Smooth muscle cell (in vitro differentiated cells): ENCODE results near the gene ADARB1. TPM values are rescaled to one million over a fixed set of nuclear protein-coding genes. Genes with fewer than 3 reads are reported as not detected.

Experiments
- DNase-seq: peaks from one replicate; lab custom pipeline; 2025; ENCODE audit not compliant: unreplicated experiment; lab: John Stamatoyannopoulos, UW
- H2AFZ ChIP-seq: fragments of 200-600 bp; sonication (generic); 2 replicates; pipeline ENCODE4 v1.6.0; 2016; ENCODE audit warnings: antibody characterized with exemption, low read depth, mild to moderate bottlenecking
- H3F3A ChIP-seq: fragments of 200-600 bp; sonication (generic); 2 replicates; pipeline ENCODE4 v1.6.0; 2017; ENCODE audit warnings: antibody characterized with exemption, low read depth
- H3K27ac ChIP-seq: fragments of 200-600 bp; sonication (generic); 2 replicates; pipeline ENCODE4 v1.5.1; 2016; ENCODE audit warnings: low read depth, mild to moderate bottlenecking
- H3K27me3 ChIP-seq: fragments of 200-600 bp; sonication (generic); 2 replicates; pipeline ENCODE4 v1.6.1; 2016; ENCODE audit warnings: low read depth, mild to moderate bottlenecking
- H3K36me3 ChIP-seq: fragments of 200-600 bp; sonication (generic); 2 replicates; pipeline ENCODE4 v1.5.1; 2016; ENCODE audit warnings: low read depth
- H3K4me1 ChIP-seq: fragments of 200-600 bp; sonication (generic); 2 replicates; pipeline ENCODE4 v1.5.1; 2016; ENCODE audit warnings: low read depth
- H3K4me2 ChIP-seq: fragments of 200-600 bp; sonication (generic); 2 replicates; pipeline ENCODE4 v1.6.0; 2016; ENCODE audit warnings: mild to moderate bottlenecking
- H3K4me3 ChIP-seq: fragments of 200-600 bp; sonication (generic); 2 replicates; pipeline ENCODE4 v1.5.1; 2016; ENCODE audit warnings: mild to moderate bottlenecking
- H3K79me2 ChIP-seq: fragments of 200-600 bp; sonication (generic); 2 replicates; pipeline ENCODE4 v1.6.0; 2016; ENCODE audit warnings: low read depth, mild to moderate bottlenecking
- H3K9ac ChIP-seq: fragments of 200-600 bp; sonication (generic); 2 replicates; pipeline ENCODE4 v1.6.0; 2016; ENCODE audit warnings: low read depth
- H3K9me3 ChIP-seq: fragments of 200-600 bp; sonication (generic); replicated peaks from 2 replicates; pipeline ENCODE4 v1.5.1; 2016; ENCODE audit warnings: low read depth
- H4K20me1 ChIP-seq: fragments of 200-600 bp; sonication (generic); 2 replicates; pipeline ENCODE4 v1.6.0; 2016; ENCODE audit warnings: low read depth
- CTCF ChIP-seq: fragments of 200-600 bp; sonication (generic); IDR thresholded peaks from 2 replicates; pipeline ENCODE4 v1.5.1; 2017; ENCODE audit warnings: borderline replicate concordance, mild to moderate bottlenecking, antibody characterized with exemption; ENCODE audit not compliant: insufficient read depth, poor library complexity, severe bottlenecking
- WGBS: methylation state at CpG from one replicate; pipeline ENCODE4 v1.1.7; 2016; ENCODE audit warnings: low lambda C conversion rate; 5-methylcytosine and 5-hydroxymethylcytosine counted together
- polyA plus RNA-seq: library from polyadenylated mRNA; unstranded; fragments of >200 nt; fragmentation: Nextera tagmentation; extraction: Ambion mirVana; gene quantifications from 2 replicates; pipeline ENCODE4 v1.2.1, GENCODE V29; 2016
- total RNA-seq: library from RNA; depleted of rRNA; stranded (reverse); fragments of >200 nt; gene quantifications from 2 replicates; pipeline ENCODE4 v1.2.3, GENCODE V29; 2014

ADARB1 gene
- total and polyA plus RNA-seq, 2 experiments from 2014 or later = 25.6 to 28.9 TPM

DNA sequence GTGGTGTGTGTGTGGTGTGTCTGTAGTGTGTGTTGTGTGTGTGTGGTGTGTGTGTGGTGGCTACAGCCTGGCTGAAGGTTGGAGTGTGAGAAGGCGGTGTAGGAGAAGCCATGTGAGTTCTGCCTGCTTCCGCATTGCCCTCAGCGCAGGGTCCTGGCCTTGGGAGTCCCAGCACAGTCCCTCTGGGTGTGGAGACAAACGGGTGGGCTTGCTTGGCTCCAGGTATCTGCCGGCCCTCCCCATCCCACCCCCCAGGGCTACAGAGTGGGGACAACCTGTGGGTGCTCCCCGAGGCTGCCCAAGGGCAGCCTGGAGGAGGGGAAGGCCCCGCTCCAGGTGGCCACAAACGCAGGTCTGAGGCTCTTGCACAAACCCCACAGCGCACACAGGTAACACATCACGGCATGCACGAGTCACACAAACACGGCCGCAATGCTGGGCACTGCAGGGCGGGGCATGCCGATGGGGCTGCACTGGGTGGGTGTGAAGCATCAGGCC is 31.7 kb upstream of the ADARB1 start:
- H3F3A ChIP-seq = no peaks in the 10 kb centered on the region
- DNase-seq = no peak
- H3K4me3 ChIP-seq = no peak overlapping the region
- H3K4me1 ChIP-seq = no peaks in the 10 kb centered on the region
- WGBS = 92% methylated on average over 12 of the region's 15 CpGs
- H3K9ac ChIP-seq = no peak overlapping the region
- no peaks in the 10 kb centered on the region for H3K36me3 ChIP-seq
- H3K9me3 ChIP-seq = no peaks in the 10 kb centered on the region
- no peaks in the 10 kb centered on the region for H3K79me2 ChIP-seq
- H3K27ac ChIP-seq = no peak overlapping the region
- no peak for TF ChIP-seq CTCF
- H3K27me3 ChIP-seq = no peaks in the 10 kb centered on the region
- no peaks in the 10 kb centered on the region for H4K20me1 ChIP-seq
- no peak overlapping the region for H2AFZ ChIP-seq
- no peak overlapping the region for H3K4me2 ChIP-seq

- H3K9me3 ChIP-seq = no peaks in the 10 kb centered on the region
- no peaks in the 10 kb centered on the region for H4K20me1 ChIP-seq
- H3K36me3 ChIP-seq = no peaks in the 10 kb centered on the region
- H3F3A ChIP-seq = no peaks in the 10 kb centered on the region
- H3K4me2 ChIP-seq = no peak overlapping the region
- H3K79me2 ChIP-seq = no peaks in the 10 kb centered on the region
- TF ChIP-seq CTCF = no peak
- H3K27me3 ChIP-seq = no peaks in the 10 kb centered on the region
- 96% methylated on average over 20 of the region's 22 CpGs for WGBS
- no peaks in the 10 kb centered on the region for H3K4me1 ChIP-seq
- H3K9ac ChIP-seq = no peak overlapping the region
- H3K27ac ChIP-seq = no peak overlapping the region
- no peak overlapping the region for H3K4me3 ChIP-seq
- no peak for DNase-seq
- H2AFZ ChIP-seq = no peak overlapping the region
These were observed 30.8 kb upstream of the ADARB1 start for GRCh38 chr21:45043541-45044020.

DNA sequence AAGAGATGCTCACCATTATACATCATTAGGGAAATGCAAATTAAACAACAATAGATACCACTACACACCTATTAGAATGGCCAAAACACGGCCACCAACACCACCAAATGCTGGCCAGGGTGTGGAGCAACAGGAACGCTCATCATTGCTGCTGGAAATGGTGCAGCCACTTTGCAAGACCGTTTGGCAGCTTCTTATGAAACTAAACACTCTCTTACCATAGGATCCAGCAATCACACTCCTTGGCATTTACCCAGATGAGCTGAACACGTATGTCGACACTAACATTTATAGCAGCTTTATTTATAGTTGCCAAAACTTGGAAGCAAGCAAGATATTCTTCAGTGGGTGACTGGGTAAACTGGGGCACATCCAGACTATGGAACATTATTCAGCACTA is 28.9 kb upstream of the ADARB1 start:
- Histone ChIP-seq H3K9ac (no peak overlapping the region), H3K4me1 (peaks cover 3% of the 10 kb centered on the region), H3K27me3 (no peaks in the 10 kb centered on the region), H3K4me2 (no peak overlapping the region), H3K4me3 (no peak overlapping the region), H3K9me3 (no peaks in the 10 kb centered on the region), H3F3A (peaks cover 8% of the 10 kb centered on the region), H3K27ac (no peak overlapping the region), H3K36me3 (no peaks in the 10 kb centered on the region), H3K79me2 (no peaks in the 10 kb centered on the region), H2AFZ (no peak overlapping the region), H4K20me1 (no peaks in the 10 kb centered on the region)
- TF ChIP-seq CTCF = no peak
- 94% methylated on average over 5 of the region's 5 CpGs for WGBS
- DNase-seq = no peak

GRCh38 chr21:45047257-45047656 is 27.1 kb upstream of the ADARB1 start:
- no peak for TF ChIP-seq CTCF
- H3K4me2 ChIP-seq = no peak overlapping the region
- no peaks in the 10 kb centered on the region for H4K20me1 ChIP-seq
- H3F3A ChIP-seq = peaks cover 8% of the 10 kb centered on the region
- H2AFZ ChIP-seq = no peak overlapping the region
- H3K27me3 ChIP-seq = no peaks in the 10 kb centered on the region
- H3K9ac ChIP-seq = no peak overlapping the region
- no peaks in the 10 kb centered on the region for H3K36me3 ChIP-seq
- H3K9me3 ChIP-seq = no peaks in the 10 kb centered on the region
- peaks cover 4% of the 10 kb centered on the region for H3K4me1 ChIP-seq
- DNase-seq = no peak
- no peak overlapping the region for H3K27ac ChIP-seq
- H3K4me3 ChIP-seq = no peak overlapping the region
- WGBS = 86% methylated on average over 1 of the region's 1 CpG
- H3K79me2 ChIP-seq = no peaks in the 10 kb centered on the region
